Caco-2 (cell line): ENCODE results near the gene SLC15A1. TPM values are rescaled to one million over a fixed set of nuclear protein-coding genes. Genes with fewer than 3 reads are reported as not detected.

Experiments
- BruUV-seq: library from RNA; stranded (reverse); fragments of 400-500 nt; replicated peaks from 2 replicates; lab custom pipeline; 2021; lab: Mats Ljungman, UMichigan
- CTCF ChIA-PET: fragments of 300-600 bp; sonication (Branson Sonifier 250); formaldehyde crosslinking; loops from one replicate; lab custom pipeline; 2022; ENCODE audit warnings: antibody characterized with exemption; lab: Charles Lee
- POLR2A ChIA-PET: fragments of 300-600 bp; sonication (Branson Sonifier 250); formaldehyde crosslinking; loops from one replicate; lab custom pipeline; 2022; ENCODE audit warnings: antibody characterized with exemption; lab: Charles Lee
- DNase-seq, 2 experiments: peaks; one replicate each; pipeline versions ENCODE4 v3.0.0 to v3.0.0-alpha.2; 2020 to 2022
- H3K27me3 ChIP-seq: replicated peaks from 2 replicates; pipeline ENCODE4 v1.6.0; 2011; ENCODE audit warnings: low read length; ENCODE audit not compliant: control insufficient read depth, insufficient read depth
- H3K36me3 ChIP-seq: 2 replicates; pipeline ENCODE4 v1.5.1; 2011; ENCODE audit warnings: low read length; ENCODE audit not compliant: control insufficient read depth, insufficient read depth
- H3K4me1 ChIP-seq: fragments of 250-450 bp; sonication (Bioruptor Pico); 2 replicates; pipeline ENCODE4 v1.5.1; 2020; ENCODE audit warnings: mild to moderate bottlenecking
- H3K4me3 ChIP-seq: 2 replicates; pipeline ENCODE4 v1.5.1; 2011; ENCODE audit warnings: low read depth, mild to moderate bottlenecking, control low read depth, low read length
- H3K9me3 ChIP-seq: fragments of 250-450 bp; sonication (Bioruptor Pico); 2 replicates; pipeline ENCODE4 v1.5.1; 2020; ENCODE audit warnings: mild to moderate bottlenecking, moderate library complexity
- H3K27ac Mint-ChIP-seq: one replicate; pipeline ENCODE4 v1.8.0; 2022; ENCODE audit warnings: mixed read lengths; ENCODE audit not compliant: unreplicated experiment
- H3K27me3 Mint-ChIP-seq: one replicate; pipeline ENCODE4 v1.8.0; 2022; ENCODE audit warnings: mixed read lengths; ENCODE audit not compliant: insufficient read depth, unreplicated experiment
- H3K36me3 Mint-ChIP-seq: one replicate; pipeline ENCODE4 v1.8.0; 2022; ENCODE audit warnings: mild to moderate bottlenecking, mixed read lengths; ENCODE audit not compliant: insufficient read depth, unreplicated experiment
- H3K4me1 Mint-ChIP-seq: one replicate; pipeline ENCODE4 v1.8.0; 2022; ENCODE audit warnings: low read depth, mixed read lengths; ENCODE audit not compliant: unreplicated experiment
- H3K4me3 Mint-ChIP-seq: one replicate; pipeline ENCODE4 v1.8.0; 2022; ENCODE audit warnings: mild to moderate bottlenecking, moderate library complexity, mixed read lengths; ENCODE audit not compliant: unreplicated experiment
- H3K9me3 Mint-ChIP-seq: one replicate; pipeline ENCODE4 v1.8.0; 2022; ENCODE audit warnings: mixed read lengths; ENCODE audit not compliant: unreplicated experiment
- CTCF ChIP-seq, 2 experiments: fragments of 200-600 bp in 1 of 2; IDR thresholded peaks; 1 replicate in 1 of 2; 2 replicates in 1 of 2; pipeline versions ENCODE4 v1.5.1 to v1.8.0; 2011 to 2022; ENCODE audit warnings: antibody characterized with exemption in 1 of 2, control low read depth in 1 of 2, inconsistent platforms in 1 of 2, low read depth in 1 of 2, low read length in 1 of 2, mild to moderate bottlenecking in 1 of 2, moderate library complexity in 1 of 2; ENCODE audit not compliant: insufficient read depth in 1 of 2, severe bottlenecking in 1 of 2, unreplicated experiment in 1 of 2
- intact Hi-C: fragments of 100-400 bp; cut with micrococcal nuclease; formaldehyde crosslinking; loops from one replicate; pipeline ENCODE4 v1.10.0; 2022; ENCODE audit not compliant: unreplicated experiment
- total RNA-seq: library from RNA; stranded (reverse); gene quantifications from 2 replicates; pipeline ENCODE4 v1.2.3, GENCODE V29; 2022

SLC15A1 gene
- total RNA-seq, 1 experiment from 2014 or later = 12.3 TPM

- Mint-ChIP-seq H3K4me3 (no peak overlapping the region), H3K36me3 (no peaks in the 10 kb centered on the region), H3K27ac (no peak overlapping the region), H3K9me3 (no peaks in the 10 kb centered on the region), H3K27me3 (no peaks in the 10 kb centered on the region), H3K4me1 (peaks cover 7% of the 10 kb centered on the region)
- intact Hi-C loops = no loop called here
- CTCF ChIA-PET = interaction anchor here (0.5 kb wide), 1 partner anchor 1334 kb away, joined by 3 read pairs; no protein-coding TSS in a partner anchor
- H3K27me3 ChIP-seq = no peaks in the 10 kb centered on the region
- TF ChIP-seq CTCF (IDR thresholded peaks at IDR 0.05; ENCODE audit: insufficient read depth in 1 of 2, low read depth in 1 of 2, low read length in 1 of 2, severe bottlenecking in 1 of 2, unreplicated experiment in 1 of 2) = no peak
- H3K4me3 ChIP-seq = no peak overlapping the region
- H3K9me3 ChIP-seq = no peaks in the 10 kb centered on the region
- no peak for DNase-seq
- peaks cover 3% of the 10 kb centered on the region; the same call in 1 of the 2 replicates for H3K4me1 ChIP-seq
- POLR2A ChIA-PET = no interaction called here
- H3K36me3 ChIP-seq = no peaks in the 10 kb centered on the region
- no TSS peak for BruUV-seq
Measured at GRCh38 chr13:98721825-98722510, 30.5 kb downstream of the SLC15A1 start.

- Mint-ChIP-seq H3K9me3 (no peaks in the 10 kb centered on the region), H3K4me1 (peaks cover 7% of the 10 kb centered on the region), H3K36me3 (no peaks in the 10 kb centered on the region), H3K4me3 (no peak overlapping the region), H3K27me3 (no peaks in the 10 kb centered on the region), H3K27ac (no peak overlapping the region)
- H3K9me3 ChIP-seq = no peaks in the 10 kb centered on the region
- intact Hi-C loops = no loop called here
- no peak overlapping the region for H3K4me3 ChIP-seq
- TF ChIP-seq CTCF (IDR thresholded peaks at IDR 0.05; ENCODE audit: insufficient read depth in 1 of 2, low read depth in 1 of 2, low read length in 1 of 2, severe bottlenecking in 1 of 2, unreplicated experiment in 1 of 2) = no peak
- no peak for DNase-seq
- POLR2A ChIA-PET = no interaction called here
- peaks cover 3% of the 10 kb centered on the region; the same call in 1 of the 2 replicates for H3K4me1 ChIP-seq
- CTCF ChIA-PET = no interaction called here
- no peaks in the 10 kb centered on the region for H3K27me3 ChIP-seq
- H3K36me3 ChIP-seq = no peaks in the 10 kb centered on the region
- BruUV-seq = no TSS peak
Measured at GRCh38 chr13:98719527-98720250, 32.8 kb downstream of the SLC15A1 start.

DNA sequence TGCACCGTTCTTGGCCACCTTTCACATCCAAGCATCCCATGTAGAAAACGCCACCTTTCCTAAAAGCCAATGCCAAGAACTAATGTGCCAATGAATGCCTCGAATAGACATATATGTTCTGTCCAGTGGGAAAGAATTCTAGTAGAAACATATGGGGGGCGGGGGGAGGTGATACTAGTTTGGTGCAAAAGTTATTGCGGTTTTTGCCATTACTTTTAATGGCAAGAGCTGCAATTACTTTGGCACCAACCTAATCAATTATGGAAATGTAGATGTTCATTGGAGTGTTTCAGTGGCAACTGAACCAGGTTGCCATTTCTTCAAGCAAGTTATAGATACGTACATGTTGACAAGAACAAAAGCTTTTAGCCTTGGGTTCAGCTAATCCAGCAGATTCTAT is 34.6 kb downstream of the SLC15A1 start:
- H3K4me3 ChIP-seq = no peak overlapping the region
- DNase-seq = no peak
- H3K27ac Mint-ChIP-seq = no peak overlapping the region
- ChIA-PET CTCF (interaction anchor here (1.3 kb wide), 1 partner anchor 33 kb away, joined by 3 read pairs; no protein-coding TSS in a partner anchor), POLR2A (no interaction called here)
- intact Hi-C loops = no loop called here
- no peaks in the 10 kb centered on the region for H3K27me3 ChIP-seq
- H3K4me3 Mint-ChIP-seq = no peak overlapping the region
- no TSS peak for BruUV-seq
- H3K4me1 Mint-ChIP-seq = peaks cover 7% of the 10 kb centered on the region
- H3K4me1 ChIP-seq = peaks cover 3% of the 10 kb centered on the region; the same call in 1 of the 2 replicates
- no peaks in the 10 kb centered on the region for H3K27me3 Mint-ChIP-seq
- TF ChIP-seq CTCF (IDR thresholded peaks at IDR 0.05; ENCODE audit: insufficient read depth in 1 of 2, low read depth in 1 of 2, low read length in 1 of 2, severe bottlenecking in 1 of 2, unreplicated experiment in 1 of 2) = no peak
- no peaks in the 10 kb centered on the region for H3K36me3 Mint-ChIP-seq
- H3K9me3 Mint-ChIP-seq = no peaks in the 10 kb centered on the region
- H3K36me3 ChIP-seq = no peaks in the 10 kb centered on the region
- H3K9me3 ChIP-seq = no peaks in the 10 kb centered on the region
